Kidney epithelial cell (primary cell): ENCODE data around the gene MIPOL1. TPM values are rescaled to one million over a fixed set of nuclear protein-coding genes. Genes with fewer than 3 reads are reported as not detected.

ENCODE experiments used
- DNase-seq: peaks from one replicate; pipeline ENCODE4 v3.0.0-alpha.2; 2010; ENCODE audit warnings: low read depth
- H3K27me3 ChIP-seq: 2 replicates; pipeline ENCODE4 v1.6.0; 2011; ENCODE audit warnings: low read length; ENCODE audit not compliant: control insufficient read depth, insufficient read depth
- H3K36me3 ChIP-seq: 2 replicates; pipeline ENCODE4 v1.5.1; 2011; ENCODE audit warnings: low read length; ENCODE audit not compliant: control insufficient read depth, insufficient read depth
- H3K4me3 ChIP-seq: 2 replicates; pipeline ENCODE4 v1.5.1; 2011; ENCODE audit warnings: low read depth, mild to moderate bottlenecking, control low read depth, low read length
- CTCF ChIP-seq: IDR thresholded peaks from 2 replicates; pipeline ENCODE4 v1.5.1; 2011; ENCODE audit warnings: mild to moderate bottlenecking, moderate library complexity, low read length, control low read depth, inconsistent platforms; ENCODE audit not compliant: insufficient read depth, poor library complexity, severe bottlenecking
- total RNA-seq: library from RNA; depleted of rRNA; stranded (reverse); fragments of >200 nt; gene quantifications from 2 replicates; pipeline ENCODE4 v1.2.3, GENCODE V29; 2015

Gene MIPOL1
- total RNA-seq, 1 donor from 2014 or later = 7.1 TPM

- no peak for TF ChIP-seq CTCF
- no peaks in the 10 kb centered on the region for H3K27me3 ChIP-seq
- DNase-seq = no peak
- H3K36me3 ChIP-seq = no peaks in the 10 kb centered on the region
- H3K4me3 ChIP-seq = no peak overlapping the region
Observed at GRCh38 chr14:37539992-37540391, 342.3 kb downstream of the MIPOL1 start.

- Histone ChIP-seq H3K4me3 (no peak overlapping the region), H3K27me3 (no peaks in the 10 kb centered on the region), H3K36me3 (no peaks in the 10 kb centered on the region)
- TF ChIP-seq CTCF = no peak
- DNase-seq = no peak
Observed at GRCh38 chr14:37544407-37544806, 346.7 kb downstream of the MIPOL1 start.

GRCh38 chr14:37545174-37545573 lies 347.4 kb downstream of the MIPOL1 start:
- Histone ChIP-seq H3K27me3 (no peaks in the 10 kb centered on the region), H3K4me3 (no peak overlapping the region), H3K36me3 (no peaks in the 10 kb centered on the region)
- no peak for DNase-seq
- no peak for TF ChIP-seq CTCF

GRCh38 chr14:37546621-37547447 lies 349.1 kb downstream of the MIPOL1 start:
- TF ChIP-seq CTCF = no peak
- no peak overlapping the region for H3K4me3 ChIP-seq
- H3K36me3 ChIP-seq = no peaks in the 10 kb centered on the region
- H3K27me3 ChIP-seq = no peaks in the 10 kb centered on the region
- DNase-seq = no peak

GRCh38 chr14:37550511-37550910 lies 352.8 kb downstream of the MIPOL1 start:
- Histone ChIP-seq H3K36me3 (no peaks in the 10 kb centered on the region), H3K4me3 (no peak overlapping the region), H3K27me3 (no peaks in the 10 kb centered on the region)
- DNase-seq = no peak
- no peak for TF ChIP-seq CTCF

GRCh38 chr14:37551119-37551518 lies 353.4 kb downstream of the MIPOL1 start:
- Histone ChIP-seq H3K4me3 (no peak overlapping the region), H3K27me3 (no peaks in the 10 kb centered on the region), H3K36me3 (no peaks in the 10 kb centered on the region)
- no peak for TF ChIP-seq CTCF
- no peak for DNase-seq
